Hepatocyte (in vitro differentiated cells): ENCODE measurements around the gene SEMA4A. TPM values are rescaled to one million over a fixed set of nuclear protein-coding genes. Genes with fewer than 3 reads are reported as not detected.

Experiments
- DNase-seq: peaks from one replicate; pipeline ENCODE4 v3.0.0-alpha.2; 2016; ENCODE audit warnings: low spot score
- H2AFZ ChIP-seq: fragments of 200-600 bp; sonication (generic); 2 replicates; pipeline ENCODE4 v1.6.0; 2016; ENCODE audit warnings: antibody characterized with exemption, mild to moderate bottlenecking
- H3K27ac ChIP-seq: fragments of 200-600 bp; sonication (generic); 2 replicates; pipeline ENCODE4 v1.5.1; 2016; ENCODE audit warnings: mild to moderate bottlenecking
- H3K27me3 ChIP-seq: fragments of 200-600 bp; sonication (generic); 2 replicates; pipeline ENCODE4 v1.6.1; 2016
- H3K36me3 ChIP-seq: fragments of 200-600 bp; sonication (generic); replicated peaks from 2 replicates; pipeline ENCODE4 v1.5.1; 2016; ENCODE audit warnings: low read depth; ENCODE audit not compliant: insufficient read depth
- H3K4me1 ChIP-seq: fragments of 200-600 bp; sonication (generic); 2 replicates; pipeline ENCODE4 v1.5.1; 2016; ENCODE audit warnings: mild to moderate bottlenecking, moderate library complexity; ENCODE audit not compliant: insufficient read depth
- H3K4me2 ChIP-seq: fragments of 200-600 bp; sonication (generic); 2 replicates; pipeline ENCODE4 v1.6.0; 2016
- H3K4me3 ChIP-seq: fragments of 200-600 bp; sonication (generic); 2 replicates; pipeline ENCODE4 v1.5.1; 2016; ENCODE audit warnings: mild to moderate bottlenecking
- H3K79me2 ChIP-seq: fragments of 200-600 bp; sonication (generic); 2 replicates; pipeline ENCODE4 v1.6.0; 2017; ENCODE audit warnings: mild to moderate bottlenecking
- H3K9me2 ChIP-seq: fragments of 200-600 bp; sonication (generic); replicated peaks from 2 replicates; pipeline ENCODE4 v1.6.0; 2017; ENCODE audit warnings: mild to moderate bottlenecking; ENCODE audit not compliant: insufficient read depth
- H3K9me3 ChIP-seq: fragments of 200-600 bp; sonication (generic); 2 replicates; pipeline ENCODE4 v1.5.1; 2016; ENCODE audit warnings: low read depth, mild to moderate bottlenecking
- H4K20me1 ChIP-seq: fragments of 200-600 bp; sonication (generic); 2 replicates; pipeline ENCODE4 v1.6.0; 2016; ENCODE audit warnings: mild to moderate bottlenecking; ENCODE audit not compliant: insufficient read depth, poor library complexity, severe bottlenecking
- CTCF ChIP-seq: fragments of 200-600 bp; sonication (generic); IDR thresholded peaks from 2 replicates; pipeline ENCODE4 v1.5.1; 2016; ENCODE audit warnings: antibody characterized with exemption, mild to moderate bottlenecking; ENCODE audit not compliant: poor library complexity
- EZH2 ChIP-seq: fragments of 200-600 bp; sonication (generic); IDR thresholded peaks from 2 replicates; pipeline ENCODE4 v1.6.1; 2016; ENCODE audit warnings: antibody characterized with exemption, mild to moderate bottlenecking, borderline replicate concordance
- EZH2phosphoT487 ChIP-seq: fragments of 200-600 bp; sonication (generic); IDR thresholded peaks from one replicate; pipeline ENCODE4 v1.6.1; 2018; ENCODE audit warnings: antibody characterized with exemption, mild to moderate bottlenecking, low read depth, moderate library complexity; ENCODE audit not compliant: unreplicated experiment, severe bottlenecking
- WGBS: methylation state at CpG from one replicate; pipeline ENCODE4 v1.1.6; 2016; ENCODE audit warnings: low lambda C conversion rate; ENCODE audit errors: missing lambda C conversion rate; 5-methylcytosine and 5-hydroxymethylcytosine counted together
- polyA plus RNA-seq: library from polyadenylated mRNA; unstranded; fragments of >200 nt; fragmentation: Nextera tagmentation; extraction: Ambion mirVana; gene quantifications from 2 replicates; pipeline ENCODE4 v1.2.1, GENCODE V29; 2016
- total RNA-seq: library from RNA; depleted of rRNA; stranded (reverse); fragments of >200 nt; gene quantifications from 2 replicates; pipeline ENCODE4 v1.2.3, GENCODE V29; 2014

The SEMA4A gene
- total and polyA plus RNA-seq, 2 experiments from 2014 or later, result 1.3 to 2.1 TPM

DNA sequence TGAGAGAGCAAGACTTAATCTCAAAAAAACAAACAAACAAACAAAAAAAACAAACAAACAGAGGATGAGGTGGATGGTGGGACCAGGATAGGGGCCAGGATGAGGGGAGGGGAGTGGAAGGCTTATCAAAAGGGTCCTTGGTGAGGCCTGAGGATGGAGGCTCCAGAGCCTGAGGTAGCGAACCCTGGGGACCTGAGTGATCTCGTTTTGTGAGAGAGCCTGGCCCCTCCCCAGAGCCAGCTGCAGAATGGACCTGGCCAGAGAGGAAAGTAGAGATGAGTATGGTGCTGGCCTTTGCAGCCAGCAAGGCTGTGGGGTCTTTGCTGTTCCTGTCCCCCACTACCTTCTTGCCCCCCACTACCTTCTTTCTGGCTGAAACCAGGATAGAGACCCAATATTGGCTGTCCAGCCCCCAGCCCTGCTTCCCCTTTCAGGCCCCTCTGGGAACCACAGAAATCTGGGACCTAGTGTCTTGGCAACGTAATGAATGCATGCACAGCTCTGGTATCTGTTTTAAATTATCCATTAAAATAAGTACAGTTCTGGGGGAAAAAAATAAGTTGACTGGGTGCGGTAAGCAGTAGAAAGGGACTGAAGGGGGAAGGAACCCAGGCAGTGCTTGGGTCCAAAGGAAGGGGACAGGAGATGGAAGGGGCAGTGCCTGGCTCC lies 40.0 kb upstream of the SEMA4A start:
- Histone ChIP-seq H3K79me2 (peaks cover 38% of the 10 kb centered on the region), H3K27ac (peak overlapping the region; percentile 96), H3K4me3 (no peak overlapping the region), H3K9me2 (no peaks in the 10 kb centered on the region), H3K4me1 (peaks cover 41% of the 10 kb centered on the region), H3K36me3 (no peaks in the 10 kb centered on the region), H3K27me3 (no peaks in the 10 kb centered on the region), H2AFZ (no peak overlapping the region), H3K4me2 (peak overlapping the region; percentile 83), H4K20me1 (peaks cover 33% of the 10 kb centered on the region), H3K9me3 (no peaks in the 10 kb centered on the region)
- no peak for DNase-seq
- TF ChIP-seq CTCF, result no peak
- TF ChIP-seq EZH2, result no peak
- WGBS, result 51% methylated on average over 4 of the region's 4 CpGs

GRCh38 chr1:156114101-156114918 lies 39.1 kb upstream of the SEMA4A start, which contains the start of gene LMNA:
LMNA (plus strand) TSS chr1:156114711; CDS start chr1:156114919, 208 bp downstream.
- peak; percentile 95 for DNase-seq
- 2% methylated on average over 28 of the region's 37 CpGs for WGBS

DNA sequence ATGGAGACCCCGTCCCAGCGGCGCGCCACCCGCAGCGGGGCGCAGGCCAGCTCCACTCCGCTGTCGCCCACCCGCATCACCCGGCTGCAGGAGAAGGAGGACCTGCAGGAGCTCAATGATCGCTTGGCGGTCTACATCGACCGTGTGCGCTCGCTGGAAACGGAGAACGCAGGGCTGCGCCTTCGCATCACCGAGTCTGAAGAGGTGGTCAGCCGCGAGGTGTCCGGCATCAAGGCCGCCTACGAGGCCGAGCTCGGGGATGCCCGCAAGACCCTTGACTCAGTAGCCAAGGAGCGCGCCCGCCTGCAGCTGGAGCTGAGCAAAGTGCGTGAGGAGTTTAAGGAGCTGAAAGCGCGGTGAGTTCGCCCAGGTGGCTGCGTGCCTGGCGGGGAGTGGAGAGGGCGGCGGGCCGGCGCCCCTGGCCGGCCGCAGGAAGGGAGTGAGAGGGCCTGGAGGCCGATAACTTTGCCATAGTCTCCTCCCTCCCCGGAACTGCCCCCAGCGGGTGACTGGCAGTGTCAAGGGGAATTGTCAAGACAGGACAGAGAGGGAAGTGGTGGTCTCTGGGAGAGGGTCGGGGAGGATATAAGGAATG lies 38.4 kb upstream of the SEMA4A start:
- H3K4me3 ChIP-seq, result peak overlapping the region; percentile 91
- H3K9me3 ChIP-seq, result no peaks in the 10 kb centered on the region
- H3K27ac ChIP-seq, result peak overlapping the region; percentile 96
- TF ChIP-seq EZH2 (no peak), CTCF (no peak), EZH2phosphoT487 (no peak)
- no peaks in the 10 kb centered on the region for H3K36me3 ChIP-seq
- peaks cover 57% of the 10 kb centered on the region for H3K4me1 ChIP-seq
- WGBS, result 8% methylated on average over 44 of the region's 49 CpGs
- H4K20me1 ChIP-seq, result peaks cover 46% of the 10 kb centered on the region
- H2AFZ ChIP-seq, result no peak overlapping the region
- no peaks in the 10 kb centered on the region for H3K27me3 ChIP-seq
- peak; percentile 18 for DNase-seq
- H3K79me2 ChIP-seq, result peaks cover 54% of the 10 kb centered on the region
- no peaks in the 10 kb centered on the region for H3K9me2 ChIP-seq
- H3K4me2 ChIP-seq, result peak overlapping the region; percentile 83

More at GRCh38 chr1:156114101-156114918, 39.1 kb upstream of the SEMA4A start, which contains the start of gene LMNA:
- TF ChIP-seq CTCF (no peak), EZH2phosphoT487 (no peak), EZH2 (no peak)
- H3K9me2 ChIP-seq, result no peaks in the 10 kb centered on the region
- H3K4me3 ChIP-seq, result peak within 1 kb of the TSS; percentile 91
- no peaks in the 10 kb centered on the region for H3K27me3 ChIP-seq
- H3K4me2 ChIP-seq, result peak within 1 kb of the TSS; percentile 83
- peaks cover 50% of the 10 kb centered on the region for H3K4me1 ChIP-seq
- peaks cover 40% of the 10 kb centered on the region for H4K20me1 ChIP-seq
- H3K79me2 ChIP-seq, result peaks cover 47% of the 10 kb centered on the region
- peak within 1 kb of the TSS; percentile 34 for H2AFZ ChIP-seq
- peak within 1 kb of the TSS; percentile 96 for H3K27ac ChIP-seq
- H3K9me3 ChIP-seq, result no peaks in the 10 kb centered on the region
- no peaks in the 10 kb centered on the region for H3K36me3 ChIP-seq
